Testis (tissue), 3 donors: Measurements from ENCODE around the gene B4GALNT4. TPM values are rescaled to one million over a fixed set of nuclear protein-coding genes. Genes with fewer than 3 reads are reported as not detected.
"Not testable (repeated sequence)": the region's sequence is repeated elsewhere in the genome, so short reads cannot be mapped to it uniquely, and the experiment has no call there.

Source experiments
- DNase-seq: peaks from one replicate; pipeline ENCODE4 v3.0.0-alpha.2; 2019
- H3K27ac ChIP-seq, 2 donors: fragments of 200-600 bp; sonication (generic); one replicate each; pipeline ENCODE4 v1.5.1; 2019
- H3K27me3 ChIP-seq: fragments of 200-600 bp; sonication (generic); one replicate; pipeline ENCODE4 v1.5.1; 2019
- H3K36me3 ChIP-seq: fragments of 200-600 bp; sonication (generic); one replicate; pipeline ENCODE4 v1.5.1; 2017; ENCODE audit warnings: low read depth; ENCODE audit errors: missing control alignments
- H3K4me1 ChIP-seq: fragments of 200-600 bp; sonication (generic); one replicate; pipeline ENCODE4 v1.5.1; 2019
- H3K4me3 ChIP-seq, 2 donors: fragments of 200-600 bp; sonication (generic); one replicate each; pipeline ENCODE4 v1.5.1; 2017 to 2019
- H3K9me3 ChIP-seq: fragments of 200-600 bp; sonication (generic); one replicate; pipeline ENCODE4 v1.5.1; 2017
- CTCF ChIP-seq, 3 experiments: fragments of 450-650 bp in 2 of 3; fragments of 200-600 bp in 1 of 3; sonication (generic) in 1 of 3; IDR thresholded peaks; one replicate each; pipeline ENCODE4 v1.5.1; 2016 to 2019; ENCODE audit warnings: antibody characterized with exemption in 3 of 3, mild to moderate bottlenecking in 2 of 3, moderate library complexity in 1 of 3
- POLR2A ChIP-seq: fragments of 450-650 bp; IDR thresholded peaks from one replicate; pipeline ENCODE4 v1.6.1; 2017; ENCODE audit warnings: antibody characterized with exemption, mild to moderate bottlenecking, moderate library complexity
- WGBS, 2 donors: methylation state at CpG; one replicate each; pipeline ENCODE4 v1.1.5; 2018; 5-methylcytosine and 5-hydroxymethylcytosine counted together
- intact Hi-C: fragments of 100-400 bp; cut with DNase I; formaldehyde crosslinking; loops from one replicate; pipeline ENCODE4 v1.15.1; 2023; ENCODE audit warnings: low total_unique reads
- polyA plus RNA-seq: library from polyadenylated mRNA; stranded (reverse); fragments of 350-450 nt; fragmentation: Illumina TruSeq; extraction: RNeasy Lipid Tissue Mini Kit (QIAGEN cat#74804); gene quantifications from one replicate; pipeline ENCODE4 v1.2.3, GENCODE V29; 2014; ENCODE audit warnings: low read depth, low replicate concordance; ENCODE audit not compliant: insufficient read depth
- total RNA-seq, 2 donors: library from RNA; depleted of rRNA; stranded (reverse); fragments of >200 nt; gene quantifications; one replicate each; pipeline ENCODE4 v1.2.3, GENCODE V29; 2016

Gene B4GALNT4
- total and polyA plus RNA-seq, 3 donors from 2014 or later: 4.3 to 10.1 (median 7.2) TPM

GRCh38 chr11:359181-359714 is 10.1 kb upstream of the B4GALNT4 start:
- 74 to 83% methylated on average over 5 of the region's 5 CpGs for WGBS, 2 donors
- H3K4me1 ChIP-seq: peaks cover 10% of the 10 kb centered on the region
- H3K27ac ChIP-seq: no peak overlapping the region
- TF ChIP-seq CTCF (IDR thresholded peaks at IDR 0.05): no peak
- TF ChIP-seq POLR2A: no peak
- H3K4me3 ChIP-seq: no peak overlapping the region
- no peaks in the 10 kb centered on the region for H3K9me3 ChIP-seq
- no peaks in the 10 kb centered on the region for H3K36me3 ChIP-seq
- intact Hi-C loops: loop anchor here (10.0 kb wide), 1 partner anchor 64 kb away; the partner anchor contains the start of gene IFITM5
- DNase-seq: no peak
- H3K27me3 ChIP-seq: no peaks in the 10 kb centered on the region

DNA sequence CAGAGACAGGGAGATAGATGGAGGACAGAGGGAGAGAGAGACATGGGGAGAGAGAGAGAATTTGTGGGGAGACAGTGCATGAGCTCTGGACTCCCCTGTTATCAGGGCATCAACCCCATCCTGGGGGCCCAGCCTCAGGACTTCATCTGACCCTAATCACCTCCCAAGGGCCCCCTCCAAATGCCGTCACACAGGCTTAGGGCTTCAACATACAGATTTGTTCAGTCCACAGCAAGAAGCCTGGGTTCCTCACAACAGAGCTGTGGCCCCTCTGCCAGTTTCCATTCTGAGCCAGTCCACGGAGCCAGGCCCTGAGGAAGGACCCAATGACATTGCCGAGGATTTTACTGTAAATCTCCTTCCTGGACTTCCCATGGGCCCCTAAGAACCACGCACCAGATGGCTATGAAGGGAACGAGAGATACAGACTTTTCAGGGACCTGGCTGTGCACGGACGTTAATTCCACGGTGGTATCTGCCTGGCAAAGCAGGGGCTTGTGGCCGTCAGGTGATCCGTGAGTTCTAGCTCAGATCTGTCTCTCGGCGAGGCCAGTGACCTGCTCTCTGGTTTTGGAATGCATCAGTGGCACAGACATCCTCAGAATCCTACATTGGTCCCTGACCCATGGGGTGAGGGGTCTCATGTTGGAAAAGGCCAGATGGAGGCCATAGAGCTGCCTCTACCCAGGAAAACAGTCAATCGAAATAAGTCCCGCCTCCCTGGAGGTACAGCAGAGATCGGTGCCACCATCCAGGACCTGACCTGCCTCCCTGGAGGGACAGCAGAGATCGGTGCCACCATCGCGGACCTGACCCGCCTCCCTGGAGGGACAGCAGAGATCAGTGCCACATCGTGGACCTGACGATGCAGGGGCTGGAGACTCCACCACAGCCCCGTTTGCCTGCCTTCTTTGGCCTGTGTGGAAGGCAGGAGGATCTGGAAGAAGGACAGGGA is 8.7 kb upstream of the B4GALNT4 start:
- TF ChIP-seq POLR2A (no peak), CTCF (IDR thresholded peaks at IDR 0.05) (no peak)
- DNase-seq: no peak
- WGBS, 2 donors: 83 to 86% methylated on average over 22 of the region's 22 CpGs
- Histone ChIP-seq H3K9me3 (no peaks in the 10 kb centered on the region), H3K27me3 (no peaks in the 10 kb centered on the region), H3K27ac (no peak overlapping the region), H3K4me1 (peaks cover 2% of the 10 kb centered on the region), H3K4me3 (no peak overlapping the region), H3K36me3 (no peaks in the 10 kb centered on the region)
- intact Hi-C loops: no loop called here

GRCh38 chr11:362642-363442 is 6.5 kb upstream of the B4GALNT4 start:
- no peak for DNase-seq
- peaks cover 1% of the 10 kb centered on the region for H3K4me1 ChIP-seq
- H3K9me3 ChIP-seq: no peaks in the 10 kb centered on the region
- no peak for TF ChIP-seq CTCF (IDR thresholded peaks at IDR 0.05)
- no peak for TF ChIP-seq POLR2A
- intact Hi-C loops: no loop called here
- no peaks in the 10 kb centered on the region for H3K27me3 ChIP-seq
- no peak overlapping the region for H3K27ac ChIP-seq
- WGBS, 2 donors: 71 to 80% methylated on average over 7 to 20 of the region's 36 CpGs
- no peak overlapping the region for H3K4me3 ChIP-seq
- no peaks in the 10 kb centered on the region for H3K36me3 ChIP-seq

DNA sequence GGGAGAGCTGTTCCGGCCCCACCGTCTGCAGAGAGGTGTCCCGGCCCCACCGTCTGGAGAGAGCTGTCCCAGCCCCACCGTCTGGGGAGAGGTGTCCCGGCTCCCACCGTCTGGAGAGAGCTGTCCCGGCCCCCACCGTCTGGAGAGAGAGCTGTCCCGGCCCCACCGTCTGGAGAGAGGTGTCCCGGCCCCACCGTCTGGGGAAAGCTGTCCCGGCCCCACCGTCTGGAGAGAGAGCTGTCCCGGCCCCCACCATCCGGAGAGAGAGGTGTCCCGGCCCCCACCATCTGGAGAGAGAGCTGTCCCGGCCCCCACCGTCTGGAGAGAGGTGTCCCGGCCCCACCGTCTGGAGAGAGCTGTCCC is 5.9 kb upstream of the B4GALNT4 start:
- H3K27ac ChIP-seq, intact Hi-C loops, H3K27me3 ChIP-seq, DNase-seq, H3K36me3 ChIP-seq, H3K4me3 ChIP-seq, H3K4me1 ChIP-seq, H3K9me3 ChIP-seq: not testable (repeated sequence)
- WGBS, 2 donors: 63 to 78% methylated on average over 4 to 20 of the region's 22 CpGs
